ENCODE measurements around the gene CAPN14. TPM values are rescaled to one million over a fixed set of nuclear protein-coding genes. Genes with fewer than 3 reads are reported as not detected.

Gene CAPN14
- total RNA-seq, 4 donors from 2014 or later, result not detected

DNA sequence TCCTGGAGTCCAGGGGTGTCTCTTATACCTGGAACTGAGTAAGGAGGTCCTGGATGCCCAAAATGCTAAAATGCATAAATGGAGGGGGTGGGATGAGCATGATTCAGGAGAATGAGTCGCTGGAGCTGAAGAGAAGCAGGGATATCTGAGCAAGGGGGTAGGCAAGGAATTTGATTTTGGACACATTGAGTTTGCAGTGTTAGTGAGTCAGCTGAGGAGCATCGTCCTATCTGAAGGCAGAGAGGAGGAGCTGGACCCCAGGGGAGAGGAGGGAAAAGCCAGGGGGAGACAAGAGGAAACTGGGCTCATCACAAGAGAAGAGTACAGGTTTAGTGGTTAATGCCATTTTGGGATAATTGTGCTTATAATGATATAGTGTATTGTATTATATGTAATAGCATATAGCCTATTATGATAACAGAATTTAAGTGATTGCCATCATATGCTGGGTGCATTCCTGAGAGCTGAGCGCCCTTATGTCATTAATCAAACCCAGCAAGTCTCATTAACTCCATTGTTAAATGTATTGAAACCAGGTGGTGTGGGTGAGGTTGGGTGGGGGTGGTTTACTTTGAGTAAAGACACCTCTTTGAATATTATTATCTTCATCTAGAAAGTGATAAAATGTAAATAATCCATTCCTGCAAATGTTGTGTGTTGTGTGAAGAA is 29.0 kb upstream of the CAPN14 start:
- Histone ChIP-seq H3K27me3 (no peaks in the 10 kb centered on the region), H3K36me3 (no peaks in the 10 kb centered on the region), H3K4me3 (no peak overlapping the region), H3K27ac (no peak overlapping the region), H3K9me3 (no peaks in the 10 kb centered on the region), H3K4me1 (peaks cover 9 to 16% of the 10 kb centered on the region in 2 donors)
- in situ Hi-C loops (cut with MboI; ENCODE audit: low sequenced_read_pairs in 4 of 4) (no loop called here), intact Hi-C loops (cut with DNase I; ENCODE audit: low total_unique reads) (no loop called here)
- TF ChIP-seq POLR2A (IDR thresholded peaks at IDR 0.05), result no peak
- TF ChIP-seq, protein P1, sequence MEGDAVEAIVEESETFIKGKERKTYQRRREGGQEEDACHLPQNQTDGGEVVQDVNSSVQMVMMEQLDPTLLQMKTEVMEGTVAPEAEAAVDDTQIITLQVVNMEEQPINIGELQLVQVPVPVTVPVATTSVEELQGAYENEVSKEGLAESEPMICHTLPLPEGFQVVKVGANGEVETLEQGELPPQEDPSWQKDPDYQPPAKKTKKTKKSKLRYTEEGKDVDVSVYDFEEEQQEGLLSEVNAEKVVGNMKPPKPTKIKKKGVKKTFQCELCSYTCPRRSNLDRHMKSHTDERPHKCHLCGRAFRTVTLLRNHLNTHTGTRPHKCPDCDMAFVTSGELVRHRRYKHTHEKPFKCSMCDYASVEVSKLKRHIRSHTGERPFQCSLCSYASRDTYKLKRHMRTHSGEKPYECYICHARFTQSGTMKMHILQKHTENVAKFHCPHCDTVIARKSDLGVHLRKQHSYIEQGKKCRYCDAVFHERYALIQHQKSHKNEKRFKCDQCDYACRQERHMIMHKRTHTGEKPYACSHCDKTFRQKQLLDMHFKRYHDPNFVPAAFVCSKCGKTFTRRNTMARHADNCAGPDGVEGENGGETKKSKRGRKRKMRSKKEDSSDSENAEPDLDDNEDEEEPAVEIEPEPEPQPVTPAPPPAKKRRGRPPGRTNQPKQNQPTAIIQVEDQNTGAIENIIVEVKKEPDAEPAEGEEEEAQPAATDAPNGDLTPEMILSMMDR (IDR thresholded peaks at IDR 0.05 in 4 of 5, conservative IDR thresholded peaks at IDR 0.05 in 1 of 5), result no peak
- no peak for DNase-seq
- ATAC-seq, result no peak

DNA sequence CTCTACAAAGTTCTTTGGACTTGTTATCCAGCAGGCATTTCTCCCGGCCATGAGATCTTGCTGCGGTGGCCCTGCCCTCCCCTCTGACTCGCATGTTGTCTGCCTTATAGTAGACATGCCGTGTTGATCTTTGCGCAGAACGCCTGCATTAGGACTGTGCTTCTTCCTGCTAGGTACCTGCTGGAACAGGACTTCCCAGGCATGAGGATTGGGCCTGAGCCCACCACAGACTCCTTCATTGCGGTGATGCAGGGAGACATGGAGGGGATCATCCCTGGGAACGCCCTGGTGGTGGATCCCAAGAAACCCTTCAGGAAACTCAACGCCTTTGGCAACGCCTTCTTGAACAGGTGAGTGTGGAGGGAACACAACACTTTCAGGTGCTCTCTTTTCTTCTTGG is 26.8 kb upstream of the CAPN14 start:
- no peaks in the 10 kb centered on the region for H3K9me3 ChIP-seq
- H3K4me1 ChIP-seq, result peaks cover 29 to 35% of the 10 kb centered on the region in 2 donors
- intact Hi-C loops (cut with DNase I; ENCODE audit: low total_unique reads), result loop anchor here (5.0 kb wide), 1 partner anchor 153 kb away; no protein-coding TSS in a partner anchor
- no peaks in the 10 kb centered on the region for H3K36me3 ChIP-seq
- no peak for ATAC-seq
- H3K27ac ChIP-seq, result no peak overlapping the region
- no peaks in the 10 kb centered on the region for H3K27me3 ChIP-seq
- in situ Hi-C loops (cut with MboI; ENCODE audit: low sequenced_read_pairs in 4 of 4), result no loop called here
- H3K4me3 ChIP-seq, result no peak overlapping the region
- DNase-seq, result no peak
- TF ChIP-seq, protein P1 (IDR thresholded peaks at IDR 0.05 in 4 of 5, conservative IDR thresholded peaks at IDR 0.05 in 1 of 5), result no peak
- TF ChIP-seq POLR2A (IDR thresholded peaks at IDR 0.05), result no peak

DNA sequence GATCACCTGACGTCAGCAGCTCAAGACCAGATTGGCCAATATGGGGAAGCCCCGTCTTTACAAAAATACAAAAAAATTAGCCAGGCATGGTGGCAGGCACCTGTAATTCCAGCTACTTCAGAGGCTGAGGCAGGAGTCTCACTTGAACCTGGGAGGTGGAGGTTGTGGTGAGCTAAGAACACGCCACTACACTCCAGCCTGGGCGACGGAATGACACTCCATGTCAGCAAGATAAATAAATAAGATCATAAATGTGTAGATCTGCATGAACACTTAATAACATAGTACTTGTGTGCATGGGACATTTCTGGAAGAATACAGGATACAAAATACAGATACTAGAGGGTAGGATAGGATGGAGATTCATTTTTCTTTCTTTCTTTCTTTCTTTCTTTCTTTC is 25.7 kb upstream of the CAPN14 start:
- Histone ChIP-seq H3K27ac (no peak overlapping the region), H3K4me3 (no peak overlapping the region), H3K36me3 (no peaks in the 10 kb centered on the region), H3K27me3 (no peaks in the 10 kb centered on the region), H3K4me1 (peaks cover 38 to 46% of the 10 kb centered on the region in 2 donors), H3K9me3 (no peaks in the 10 kb centered on the region)
- TF ChIP-seq, protein P1 (IDR thresholded peaks at IDR 0.05 in 4 of 5, conservative IDR thresholded peaks at IDR 0.05 in 1 of 5), result no peak
- TF ChIP-seq POLR2A (IDR thresholded peaks at IDR 0.05), result no peak
- ATAC-seq (no peak), DNase-seq (no peak)
- intact Hi-C loops (cut with DNase I; ENCODE audit: low total_unique reads), result loop anchor here (5.0 kb wide), 1 partner anchor 154 kb away; no protein-coding TSS in a partner anchor
- in situ Hi-C loops (cut with MboI; ENCODE audit: low sequenced_read_pairs in 4 of 4), result no loop called here

DNA sequence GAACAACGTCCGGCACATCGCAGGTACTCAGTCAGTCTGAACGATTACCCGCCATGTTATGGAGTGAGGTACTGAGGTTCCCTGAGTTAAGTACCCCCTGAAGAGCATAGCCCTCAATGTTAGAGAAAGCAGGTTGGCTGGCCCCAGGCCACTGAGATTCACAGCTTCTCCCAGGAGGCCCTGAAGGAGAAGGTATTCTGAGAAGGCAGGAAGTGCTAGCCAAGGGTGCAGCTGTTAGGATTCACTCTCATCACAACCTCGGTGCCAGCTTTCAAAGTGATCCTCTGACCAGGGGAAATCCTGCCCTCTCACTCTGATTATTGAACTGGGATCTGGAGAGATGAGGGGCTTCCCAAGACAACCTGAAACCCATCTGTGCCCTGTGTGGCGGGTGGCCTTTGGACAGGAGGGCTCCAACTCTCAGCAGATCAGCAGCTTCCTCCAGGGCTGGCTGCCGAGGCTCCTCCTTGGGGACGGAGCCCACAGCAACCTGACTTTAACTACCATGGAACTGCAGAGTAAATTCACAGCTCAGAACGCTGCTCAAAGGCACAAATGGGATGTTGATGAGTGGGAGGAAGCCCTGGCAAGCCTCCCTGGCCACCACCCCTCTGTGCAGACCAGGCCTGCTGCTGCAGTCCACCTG is 24.4 kb upstream of the CAPN14 start:
- no peak overlapping the region for H3K4me3 ChIP-seq
- H3K27me3 ChIP-seq, result no peaks in the 10 kb centered on the region
- DNase-seq (peak; percentile 73 to 82), ATAC-seq (peak; percentile 54 to 66)
- H3K36me3 ChIP-seq, result no peaks in the 10 kb centered on the region
- H3K4me1 ChIP-seq, result peaks cover 38 to 47% of the 10 kb centered on the region in 2 donors
- H3K9me3 ChIP-seq, result no peaks in the 10 kb centered on the region
- in situ Hi-C loops (cut with MboI; ENCODE audit: low sequenced_read_pairs in 4 of 4), result no loop called here
- intact Hi-C loops (cut with DNase I; ENCODE audit: low total_unique reads), result loop anchor here (5.0 kb wide), 1 partner anchor 156 kb away; no protein-coding TSS in a partner anchor
- peak overlapping the region; percentile 74 to 86 (median 80) for H3K27ac ChIP-seq
- TF ChIP-seq, protein P1 (IDR thresholded peaks at IDR 0.05 in 4 of 5, conservative IDR thresholded peaks at IDR 0.05 in 1 of 5), result no peak
- TF ChIP-seq POLR2A (IDR thresholded peaks at IDR 0.05), result no peak

Measured in gastrocnemius medialis (tissue), 4 donors.